Measurements from ENCODE around the gene AMD1. TPM values are rescaled to one million over a fixed set of nuclear protein-coding genes. Genes with fewer than 3 reads are reported as not detected.
"Not testable (repeated sequence)": the region's sequence is repeated elsewhere in the genome, so short reads cannot be mapped to it uniquely, and the experiment has no call there.

AMD1 gene
- total RNA-seq, 1 experiment from 2014 or later = 77.8 TPM

DNA sequence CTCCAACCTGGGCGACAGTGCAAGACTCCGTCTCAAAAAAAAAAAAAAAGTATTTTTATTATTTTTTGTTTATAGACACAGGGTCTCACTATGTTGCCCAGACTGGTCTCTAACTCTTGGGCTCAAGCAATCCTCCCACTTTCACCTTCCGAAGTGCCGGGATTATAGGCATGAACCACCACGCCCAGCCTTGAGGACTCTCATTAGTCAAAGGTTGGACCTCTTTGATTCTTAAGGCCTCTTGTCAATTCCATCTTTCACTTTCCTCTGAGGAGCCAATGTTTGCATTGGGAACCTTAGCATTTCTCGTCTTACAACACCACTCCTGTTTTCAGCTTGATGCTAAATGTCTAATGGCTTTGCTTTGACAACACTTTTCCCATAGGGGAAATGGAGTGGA, 43.2 kb upstream of the AMD1 start:
- Mint-ChIP-seq H3K36me3 (ENCODE audit: insufficient read depth, unreplicated experiment) (no peaks in the 10 kb centered on the region), H3K27me3 (ENCODE audit: insufficient read depth, unreplicated experiment) (no peaks in the 10 kb centered on the region), H3K4me3 (ENCODE audit: unreplicated experiment) (no peak overlapping the region), H3K9me3 (ENCODE audit: unreplicated experiment) (no peaks in the 10 kb centered on the region), H3K27ac (ENCODE audit: low read depth, unreplicated experiment) (no peak overlapping the region), H3K4me1 (ENCODE audit: insufficient read depth, unreplicated experiment) (no peaks in the 10 kb centered on the region)
- intact Hi-C loops (cut with micrococcal nuclease) = no loop called here
- no peak for DNase-seq (ENCODE audit: unreplicated experiment)
- TF ChIP-seq CTCF (IDR thresholded peaks at IDR 0.05; ENCODE audit: unreplicated experiment) = no peak
- no TSS peak for BruUV-seq (replicated peaks)
- POLR2A ChIA-PET = no interaction called here
- CTCF ChIA-PET = no interaction called here

GRCh38 chr6:110833831-110834230, 40.8 kb upstream of the AMD1 start:
- ChIA-PET POLR2A (interaction anchor here (1.2 kb wide), 1 partner anchor 81 kb away, joined by 3 read pairs; no protein-coding TSS in a partner anchor), CTCF (no interaction called here)
- no peak for DNase-seq (ENCODE audit: unreplicated experiment)
- Mint-ChIP-seq H3K9me3 (ENCODE audit: unreplicated experiment) (no peaks in the 10 kb centered on the region), H3K4me1 (ENCODE audit: insufficient read depth, unreplicated experiment) (no peaks in the 10 kb centered on the region), H3K27ac (ENCODE audit: low read depth, unreplicated experiment) (no peak overlapping the region), H3K36me3 (ENCODE audit: insufficient read depth, unreplicated experiment) (no peaks in the 10 kb centered on the region), H3K4me3 (ENCODE audit: unreplicated experiment) (no peak overlapping the region), H3K27me3 (ENCODE audit: insufficient read depth, unreplicated experiment) (no peaks in the 10 kb centered on the region)
- intact Hi-C loops (cut with micrococcal nuclease) = no loop called here
- no peak for TF ChIP-seq CTCF (IDR thresholded peaks at IDR 0.05; ENCODE audit: unreplicated experiment)
- no TSS peak for BruUV-seq (replicated peaks)

- H3K9me3 Mint-ChIP-seq (ENCODE audit: unreplicated experiment); H3K36me3 Mint-ChIP-seq (ENCODE audit: insufficient read depth, unreplicated experiment); H3K27me3 Mint-ChIP-seq (ENCODE audit: insufficient read depth, unreplicated experiment); H3K4me3 Mint-ChIP-seq (ENCODE audit: unreplicated experiment); H3K27ac Mint-ChIP-seq (ENCODE audit: low read depth, unreplicated experiment); H3K4me1 Mint-ChIP-seq (ENCODE audit: insufficient read depth, unreplicated experiment); intact Hi-C loops (cut with micrococcal nuclease); BruUV-seq (replicated peaks): not testable (repeated sequence)
- CTCF ChIA-PET = interaction anchor here (0.7 kb wide), 1 partner anchor 16 kb away, joined by 5 read pairs; no protein-coding TSS in a partner anchor
- peak; percentile 22 for DNase-seq (ENCODE audit: unreplicated experiment)
- POLR2A ChIA-PET = interaction anchor here (0.9 kb wide), 1 partner anchor 18 kb away, joined by 3 read pairs; no protein-coding TSS in a partner anchor
Measured at GRCh38 chr6:110835751-110836150, 38.8 kb upstream of the AMD1 start.

DNA sequence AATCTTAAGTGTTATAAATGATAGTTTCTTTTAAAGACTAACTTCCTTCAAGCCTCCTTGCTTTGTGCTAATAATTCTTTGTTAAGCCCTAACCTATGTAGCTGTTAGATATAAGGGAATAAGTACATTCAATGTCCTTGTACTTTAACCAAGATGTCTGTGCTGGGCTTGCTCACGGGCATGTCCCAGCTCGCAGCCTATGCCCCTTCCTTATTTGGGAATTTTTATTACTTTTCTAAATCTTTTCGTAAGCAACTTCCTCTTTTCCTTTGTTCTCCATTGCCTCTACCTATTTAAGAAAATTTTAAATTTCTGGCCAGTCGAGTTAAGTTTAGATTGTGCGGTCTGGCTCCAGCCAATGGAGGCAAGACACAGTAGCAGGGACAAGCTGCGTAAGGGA, 33.3 kb upstream of the AMD1 start:
- ChIA-PET CTCF (interaction anchor here (1.0 kb wide), 1 partner anchor 9 kb away, joined by 3 read pairs; no protein-coding TSS in a partner anchor), POLR2A (interaction anchor here (0.8 to 1.4 kb wide), 2 partner anchors 12 to 33 kb away, joined by 4 to 7 read pairs; partner anchors contain the start of gene AMD1)
- Mint-ChIP-seq H3K4me3 (ENCODE audit: unreplicated experiment) (no peak overlapping the region), H3K4me1 (ENCODE audit: insufficient read depth, unreplicated experiment) (no peaks in the 10 kb centered on the region), H3K27ac (ENCODE audit: low read depth, unreplicated experiment) (no peak overlapping the region), H3K27me3 (ENCODE audit: insufficient read depth, unreplicated experiment) (no peaks in the 10 kb centered on the region), H3K36me3 (ENCODE audit: insufficient read depth, unreplicated experiment) (no peaks in the 10 kb centered on the region), H3K9me3 (ENCODE audit: unreplicated experiment) (no peaks in the 10 kb centered on the region)
- no TSS peak for BruUV-seq (replicated peaks)
- intact Hi-C loops (cut with micrococcal nuclease) = no loop called here
- no peak for DNase-seq (ENCODE audit: unreplicated experiment)
- no peak for TF ChIP-seq CTCF (IDR thresholded peaks at IDR 0.05; ENCODE audit: unreplicated experiment)

DNA sequence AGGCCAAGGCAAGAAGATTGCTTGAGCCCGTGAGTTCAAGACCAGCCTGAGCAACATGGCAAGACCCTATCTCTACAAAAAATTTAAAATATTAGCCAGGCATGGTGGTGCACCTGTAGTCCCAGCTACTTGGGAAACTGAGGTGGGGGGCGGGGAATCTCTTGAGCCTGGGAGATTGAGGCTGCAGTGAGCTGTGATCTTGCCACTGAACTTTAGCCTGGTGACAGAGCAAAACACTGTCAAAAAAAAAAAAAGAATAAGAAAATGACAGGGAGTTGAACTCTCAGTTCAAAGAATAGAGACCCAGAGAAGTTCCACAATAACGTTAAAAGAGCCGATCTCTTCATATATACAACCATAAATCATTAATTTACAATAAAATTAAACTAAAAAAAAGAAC, 24.8 kb upstream of the AMD1 start:
- intact Hi-C loops (cut with micrococcal nuclease) = no loop called here
- Mint-ChIP-seq H3K4me3 (ENCODE audit: unreplicated experiment) (no peak overlapping the region), H3K36me3 (ENCODE audit: insufficient read depth, unreplicated experiment) (no peaks in the 10 kb centered on the region), H3K27me3 (ENCODE audit: insufficient read depth, unreplicated experiment) (no peaks in the 10 kb centered on the region), H3K9me3 (ENCODE audit: unreplicated experiment) (no peaks in the 10 kb centered on the region), H3K27ac (ENCODE audit: low read depth, unreplicated experiment) (no peak overlapping the region), H3K4me1 (ENCODE audit: insufficient read depth, unreplicated experiment) (peaks cover 11% of the 10 kb centered on the region)
- no peak for DNase-seq (ENCODE audit: unreplicated experiment)
- CTCF ChIA-PET = interaction anchor here (0.6 to 0.8 kb wide), 2 partner anchors 9 to 1069 kb away, joined by 3 to 4 read pairs; no protein-coding TSS in a partner anchor
- BruUV-seq (replicated peaks) = no TSS peak
- POLR2A ChIA-PET = interaction anchor here (2.3 to 4.8 kb wide), 2 partner anchors 25 to 35 kb away, joined by 6 to 45 read pairs; partner anchors contain the start of genes AMD1 and CDK19
- no peak for TF ChIP-seq CTCF (IDR thresholded peaks at IDR 0.05; ENCODE audit: unreplicated experiment)
